SK-N-SH (cell line): Measurements from ENCODE around the gene AUP1.
A peak's percentile ranks its signal among the peaks of the same experiment; 100 is the strongest.

Experiments
- ELF1 ChIP-seq: IDR thresholded peaks from 2 replicates; pipeline ENCODE4 v1.4.0; 2012
- GABPA ChIP-seq: IDR thresholded peaks from 2 replicates; pipeline ENCODE4 v1.4.0; 2012; ENCODE audit warnings: low read depth, mild to moderate bottlenecking
- MXI1 ChIP-seq: IDR thresholded peaks from 2 replicates; pipeline ENCODE4 v1.6.1; 2012; ENCODE audit warnings: mild to moderate bottlenecking, low read depth, low read length, improper control_type of control experiment
- NRF1 ChIP-seq: IDR thresholded peaks from 2 replicates; pipeline ENCODE4 v1.6.1; 2012; ENCODE audit warnings: low read depth, mild to moderate bottlenecking, low read length
- POLR2AphosphoS5 ChIP-seq: IDR thresholded peaks from 2 replicates; pipeline ENCODE4 v1.6.1; 2012; ENCODE audit warnings: low read depth, low read length
- RAD21 ChIP-seq: IDR thresholded peaks from 2 replicates; pipeline ENCODE4 v1.6.1; 2012; ENCODE audit warnings: mild to moderate bottlenecking, low read length
- TF ChIP-seq, protein P1 (sequence below): fragments of 200-600 bp; sonication (generic); IDR thresholded peaks from 2 replicates; pipeline ENCODE4 v1.6.1; 2017; ENCODE audit warnings: antibody characterized with exemption, mild to moderate bottlenecking, moderate library complexity
- TF ChIP-seq, protein P2 (sequence below): IDR thresholded peaks from 2 replicates; pipeline ENCODE4 v1.6.1; 2012; ENCODE audit warnings: mild to moderate bottlenecking, low read depth, low read length, moderate library complexity

DNA sequence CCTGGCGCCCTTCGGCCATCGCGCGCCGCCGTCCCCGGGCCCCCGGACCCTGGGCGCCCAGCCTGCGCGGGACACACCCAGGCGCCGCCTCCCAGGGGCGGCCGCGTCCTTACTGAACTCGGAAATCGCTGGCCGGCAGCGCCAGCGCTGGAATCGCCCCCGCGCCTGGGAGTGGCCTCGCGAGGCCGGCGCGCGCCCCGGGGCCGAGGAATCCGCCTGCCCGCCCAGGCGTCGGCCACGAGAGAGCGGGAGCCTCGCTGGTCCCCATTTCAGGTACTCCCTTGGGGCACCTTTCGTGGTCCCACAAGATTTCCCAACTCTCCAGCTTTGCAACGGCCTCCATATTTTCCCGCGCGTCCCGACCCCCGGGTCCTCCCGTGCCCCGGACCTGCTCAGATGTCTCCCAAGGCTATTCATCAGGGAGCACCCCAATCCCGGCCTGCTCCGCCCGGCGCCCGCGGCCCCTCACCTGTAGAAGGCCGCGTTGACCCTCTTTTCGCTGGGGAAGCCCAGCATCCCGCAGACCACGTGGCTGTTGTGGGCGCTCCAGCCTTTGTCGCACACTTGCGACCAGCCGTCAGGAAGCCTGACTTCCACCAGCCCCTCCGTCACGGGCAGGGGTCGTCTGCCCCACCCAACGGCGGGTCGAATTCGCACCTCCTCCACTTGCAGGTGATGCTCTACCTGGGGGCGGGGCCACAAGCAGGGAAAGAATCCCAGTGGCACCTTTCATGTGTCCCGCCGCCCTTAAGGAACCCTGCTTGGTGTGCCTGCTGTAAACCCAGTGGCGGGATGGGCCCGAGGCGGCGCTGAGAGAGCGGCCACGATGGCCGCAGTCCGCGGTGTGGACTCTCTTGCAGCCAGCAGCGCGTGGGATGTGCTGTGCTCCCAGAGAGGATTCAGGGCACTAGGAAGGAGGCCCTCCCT, 19.7 kb upstream of the AUP1 start:
- TF ChIP-seq, protein P1, sequence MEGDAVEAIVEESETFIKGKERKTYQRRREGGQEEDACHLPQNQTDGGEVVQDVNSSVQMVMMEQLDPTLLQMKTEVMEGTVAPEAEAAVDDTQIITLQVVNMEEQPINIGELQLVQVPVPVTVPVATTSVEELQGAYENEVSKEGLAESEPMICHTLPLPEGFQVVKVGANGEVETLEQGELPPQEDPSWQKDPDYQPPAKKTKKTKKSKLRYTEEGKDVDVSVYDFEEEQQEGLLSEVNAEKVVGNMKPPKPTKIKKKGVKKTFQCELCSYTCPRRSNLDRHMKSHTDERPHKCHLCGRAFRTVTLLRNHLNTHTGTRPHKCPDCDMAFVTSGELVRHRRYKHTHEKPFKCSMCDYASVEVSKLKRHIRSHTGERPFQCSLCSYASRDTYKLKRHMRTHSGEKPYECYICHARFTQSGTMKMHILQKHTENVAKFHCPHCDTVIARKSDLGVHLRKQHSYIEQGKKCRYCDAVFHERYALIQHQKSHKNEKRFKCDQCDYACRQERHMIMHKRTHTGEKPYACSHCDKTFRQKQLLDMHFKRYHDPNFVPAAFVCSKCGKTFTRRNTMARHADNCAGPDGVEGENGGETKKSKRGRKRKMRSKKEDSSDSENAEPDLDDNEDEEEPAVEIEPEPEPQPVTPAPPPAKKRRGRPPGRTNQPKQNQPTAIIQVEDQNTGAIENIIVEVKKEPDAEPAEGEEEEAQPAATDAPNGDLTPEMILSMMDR, result no peak
- TF ChIP-seq RAD21, result no peak
- TF ChIP-seq ELF1, result no peak
- TF ChIP-seq, protein P2, sequence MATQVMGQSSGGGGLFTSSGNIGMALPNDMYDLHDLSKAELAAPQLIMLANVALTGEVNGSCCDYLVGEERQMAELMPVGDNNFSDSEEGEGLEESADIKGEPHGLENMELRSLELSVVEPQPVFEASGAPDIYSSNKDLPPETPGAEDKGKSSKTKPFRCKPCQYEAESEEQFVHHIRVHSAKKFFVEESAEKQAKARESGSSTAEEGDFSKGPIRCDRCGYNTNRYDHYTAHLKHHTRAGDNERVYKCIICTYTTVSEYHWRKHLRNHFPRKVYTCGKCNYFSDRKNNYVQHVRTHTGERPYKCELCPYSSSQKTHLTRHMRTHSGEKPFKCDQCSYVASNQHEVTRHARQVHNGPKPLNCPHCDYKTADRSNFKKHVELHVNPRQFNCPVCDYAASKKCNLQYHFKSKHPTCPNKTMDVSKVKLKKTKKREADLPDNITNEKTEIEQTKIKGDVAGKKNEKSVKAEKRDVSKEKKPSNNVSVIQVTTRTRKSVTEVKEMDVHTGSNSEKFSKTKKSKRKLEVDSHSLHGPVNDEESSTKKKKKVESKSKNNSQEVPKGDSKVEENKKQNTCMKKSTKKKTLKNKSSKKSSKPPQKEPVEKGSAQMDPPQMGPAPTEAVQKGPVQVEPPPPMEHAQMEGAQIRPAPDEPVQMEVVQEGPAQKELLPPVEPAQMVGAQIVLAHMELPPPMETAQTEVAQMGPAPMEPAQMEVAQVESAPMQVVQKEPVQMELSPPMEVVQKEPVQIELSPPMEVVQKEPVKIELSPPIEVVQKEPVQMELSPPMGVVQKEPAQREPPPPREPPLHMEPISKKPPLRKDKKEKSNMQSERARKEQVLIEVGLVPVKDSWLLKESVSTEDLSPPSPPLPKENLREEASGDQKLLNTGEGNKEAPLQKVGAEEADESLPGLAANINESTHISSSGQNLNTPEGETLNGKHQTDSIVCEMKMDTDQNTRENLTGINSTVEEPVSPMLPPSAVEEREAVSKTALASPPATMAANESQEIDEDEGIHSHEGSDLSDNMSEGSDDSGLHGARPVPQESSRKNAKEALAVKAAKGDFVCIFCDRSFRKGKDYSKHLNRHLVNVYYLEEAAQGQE, result no peak
- TF ChIP-seq MXI1, result peak; percentile 80
- TF ChIP-seq NRF1, result peak; percentile 51
- TF ChIP-seq GABPA, result no peak
- TF ChIP-seq POLR2AphosphoS5, result peak; percentile 38; the same call in 1 of the 2 replicates
